Kidney (tissue), 14 donors: ENCODE results near the gene ZNF497. TPM values are rescaled to one million over a fixed set of nuclear protein-coding genes. Genes with fewer than 3 reads are reported as not detected.

ENCODE experiments used
- DNase-seq, 5 donors: peaks; one replicate each; pipeline ENCODE4 v3.0.0-alpha.2; 2013 to 2020
- FAIRE-seq: peaks from 2 replicates; lab custom pipeline; 2012; peaks lifted over from hg19 to GRCh38; lab: Jason Lieb, UNC
- H3K27ac ChIP-seq, 2 donors: one replicate each; pipeline ENCODE4 v1.7.0; 2013; ENCODE audit warnings: low read depth in 2 of 2, low read length in 2 of 2, inconsistent platforms in 1 of 2
- H3K27me3 ChIP-seq: one replicate; pipeline ENCODE4 v1.7.1; 2013; ENCODE audit warnings: low read length, inconsistent platforms; ENCODE audit not compliant: control insufficient read depth, insufficient read depth
- H3K36me3 ChIP-seq, 3 donors: one replicate each; pipeline versions ENCODE4 v1.7.0 to v1.7.1; 2013; ENCODE audit warnings: low read length in 3 of 3, control low read depth in 1 of 3, inconsistent platforms in 1 of 3; ENCODE audit not compliant: insufficient read depth in 3 of 3, control insufficient read depth in 2 of 3
- H3K4me1 ChIP-seq, 3 donors: one replicate each; pipeline versions ENCODE4 v1.7.0 to v1.7.1; 2013; ENCODE audit warnings: low read length in 3 of 3, inconsistent platforms in 1 of 3, low read depth in 1 of 3; ENCODE audit not compliant: control insufficient read depth in 2 of 3, insufficient read depth in 2 of 3
- H3K4me3 ChIP-seq, 3 donors: one replicate each; pipeline versions ENCODE4 v1.7.0 to v1.8.1; 2013; ENCODE audit warnings: low read length in 3 of 3, control low read depth in 1 of 3, inconsistent platforms in 1 of 3
- H3K9ac ChIP-seq, 3 donors: one replicate each; pipeline versions ENCODE4 v1.7.0 to v1.7.1; 2013; ENCODE audit warnings: low read length in 3 of 3, control low read depth in 1 of 3, inconsistent platforms in 1 of 3
- H3K9me3 ChIP-seq, 3 donors: one replicate each; pipeline versions ENCODE4 v1.7.0 to v1.7.1; 2013; ENCODE audit warnings: low read length in 3 of 3, control low read depth in 1 of 3, inconsistent platforms in 1 of 3; ENCODE audit not compliant: control insufficient read depth in 2 of 3, insufficient read depth in 1 of 3
- CTCF ChIP-seq: IDR thresholded peaks from 3 replicates; pipeline ENCODE4 v1.5.1; 2012; ENCODE audit warnings: mild to moderate bottlenecking, moderate library complexity, borderline replicate concordance; ENCODE audit not compliant: insufficient read depth; ENCODE audit errors: extremely low read depth
- intact Hi-C: fragments of 100-400 bp; cut with DNase I; formaldehyde crosslinking; loops from one replicate; pipeline ENCODE4 v1.11.1; 2022
- polyA plus RNA-seq: library from polyadenylated mRNA; stranded (reverse); fragments of 350-450 nt; fragmentation: Illumina TruSeq; extraction: RNeasy Lipid Tissue Mini Kit (QIAGEN cat#74804); gene quantifications from one replicate; pipeline ENCODE4 v1.2.3, GENCODE V29; 2014; ENCODE audit warnings: low read depth, low replicate concordance; ENCODE audit not compliant: insufficient read depth
- total RNA-seq: library from RNA; stranded (reverse); fragmentation: NEBNext Ultra II Directional; extraction: Animal tissue kit (Norgen Biotek cat#: 25700); gene quantifications from one replicate; pipeline ENCODE4 v1.2.1, GENCODE V29; 2021
- donor health status: control.
- donor health status: control.
- donor health status: control.
- donor health status: control.
- donor health status: control.
- donor health status: DM: yes; HTN: yes; CAD: no.
- donor health status: Normal renal cell carcinoma (clear cell type).

ZNF497 gene
- total and polyA plus RNA-seq, 2 donors from 2014 or later = 1.7 to 5.0 TPM

- DNase-seq (peak in 2 of 5 donors; percentile 52 to 72), FAIRE-seq (no peak)
- Histone ChIP-seq H3K9ac (no peak overlapping the region), H3K27ac (no peak overlapping the region), H3K27me3 (peaks cover 2% of the 10 kb centered on the region), H3K4me1 (peaks cover 0 to 10% (median 7%) of the 10 kb centered on the region in 3 donors), H3K9me3 (no peaks in the 10 kb centered on the region), H3K36me3 (peaks cover 0 to 22% (median 13%) of the 10 kb centered on the region in 3 donors), H3K4me3 (no peak overlapping the region)
- TF ChIP-seq CTCF = no peak
- intact Hi-C loops = no loop called here
Observed at GRCh38 chr19:58396691-58397532, 34.4 kb upstream of the ZNF497 start.

- no peak overlapping the region for H3K4me3 ChIP-seq
- DNase-seq (no peak), FAIRE-seq (no peak)
- H3K9me3 ChIP-seq = no peaks in the 10 kb centered on the region
- H3K4me1 ChIP-seq = peaks cover 0 to 10% (median 7%) of the 10 kb centered on the region in 3 donors
- peaks cover 0 to 24% (median 13%) of the 10 kb centered on the region in 3 donors for H3K36me3 ChIP-seq
- peaks cover 2% of the 10 kb centered on the region for H3K27me3 ChIP-seq
- intact Hi-C loops = no loop called here
- no peak overlapping the region for H3K9ac ChIP-seq
- no peak for TF ChIP-seq CTCF
- H3K27ac ChIP-seq = no peak overlapping the region
Observed at GRCh38 chr19:58395979-58396627, 33.6 kb upstream of the ZNF497 start.

- H3K27ac ChIP-seq = no peak within 1 kb of the TSS
- peaks cover 0 to 29% (median 13%) of the 10 kb centered on the region in 3 donors for H3K36me3 ChIP-seq
- no peak for TF ChIP-seq CTCF
- FAIRE-seq = no peak
- peaks cover 2% of the 10 kb centered on the region for H3K27me3 ChIP-seq
- no peak within 1 kb of the TSS for H3K9ac ChIP-seq
- intact Hi-C loops = no loop called here
- DNase-seq = peak in 2 of 5 donors; percentile 61 to 80
- peaks cover 0 to 4% (median 2%) of the 10 kb centered on the region in 3 donors for H3K4me1 ChIP-seq
- H3K9me3 ChIP-seq = no peaks in the 10 kb centered on the region
- H3K4me3 ChIP-seq = no peak within 1 kb of the TSS
Observed at GRCh38 chr19:58395220-58395978, 32.8 kb upstream of the ZNF497 start, which contains the start of gene RNF225. RNF225 (plus strand) TSS chr19:58395656; CDS start chr19:58396090, 434 bp downstream.
